ENCODE data around the gene ST8SIA5. TPM values are rescaled to one million over a fixed set of nuclear protein-coding genes. Genes with fewer than 3 reads are reported as not detected.
"Not testable (repeated sequence)": the region's sequence is repeated elsewhere in the genome, so short reads cannot be mapped to it uniquely, and the experiment has no call there.

Gene ST8SIA5
- 1 to 10 TPM; 3.3 to 7.6 TPM for total RNA-seq
- 10 to 100 TPM; 24.6 to 26.6 TPM for polyA plus RNA-seq (ENCODE audit: insufficient read length in 2 of 2)
- long read RNA-seq, donor 1, partial matches to known transcripts: 0 of 2 reads
- long read RNA-seq, donor 1, other reads (novel, unspliced or antisense): 0 of 2 reads
- long read RNA-seq, donor 2, partial matches to known transcripts: 0 of 2 reads
- long read RNA-seq, donor 2, other reads (novel, unspliced or antisense): 0 of 2 reads
- long read RNA-seq, donor 3: 0 reads
- long read RNA-seq, donor 4: 0 reads

GRCh38 chr18:46756559-46757201, at the start of gene ST8SIA5:
Gene ST8SIA5 (minus strand): TSS chr18:46757053. CDS start chr18:46756508, 545 bp downstream.
- DNase-seq (ENCODE audit: low read depth in 4 of 6, low spot score in 6 of 6): peak in 2 of 6 donors; percentile 64 to 81
- under 1% methylated on average over 74 of the region's 74 CpGs for WGBS (ENCODE audit: insufficient coverage)
- Histone ChIP-seq H3K27ac (ENCODE audit: low read depth, low read length) (peak within 1 kb of the TSS; percentile 25), H3K27me3 (ENCODE audit: control insufficient read depth, insufficient read depth, low read length) (peaks cover 16% of the 10 kb centered on the region), H3K36me3 (ENCODE audit: control insufficient read depth, insufficient read depth, low read length) (no peaks in the 10 kb centered on the region), H3K4me1 (ENCODE audit: control insufficient read depth, insufficient read depth, low read length) (peaks cover 23% of the 10 kb centered on the region), H3K4me3 (ENCODE audit: low read depth, low read length) (peak within 1 kb of the TSS; percentile 48), H3K9me3 (ENCODE audit: control insufficient read depth, insufficient read depth, low read length) (no peaks in the 10 kb centered on the region)

- not testable (repeated sequence) for H3K4me1 ChIP-seq (ENCODE audit: control insufficient read depth, insufficient read depth, low read length); H3K27me3 ChIP-seq (ENCODE audit: control insufficient read depth, insufficient read depth, low read length); H3K36me3 ChIP-seq (ENCODE audit: control insufficient read depth, insufficient read depth, low read length); H3K27ac ChIP-seq (ENCODE audit: low read depth, low read length); DNase-seq (ENCODE audit: low read depth in 4 of 6, low spot score in 6 of 6); H3K9me3 ChIP-seq (ENCODE audit: control insufficient read depth, insufficient read depth, low read length); H3K4me3 ChIP-seq (ENCODE audit: low read depth, low read length)
- WGBS (ENCODE audit: insufficient coverage): no CpG with 5 or more reads among the region's 6 CpGs
These were observed 39.1 kb upstream of the ST8SIA5 start for GRCh38 chr18:46795945-46796344.

- Histone ChIP-seq H3K27me3 (ENCODE audit: control insufficient read depth, insufficient read depth, low read length) (no peaks in the 10 kb centered on the region), H3K4me1 (ENCODE audit: control insufficient read depth, insufficient read depth, low read length) (no peaks in the 10 kb centered on the region), H3K9me3 (ENCODE audit: control insufficient read depth, insufficient read depth, low read length) (no peaks in the 10 kb centered on the region), H3K4me3 (ENCODE audit: low read depth, low read length) (no peak overlapping the region), H3K27ac (ENCODE audit: low read depth, low read length) (no peak overlapping the region), H3K36me3 (ENCODE audit: control insufficient read depth, insufficient read depth, low read length) (no peaks in the 10 kb centered on the region)
- DNase-seq (ENCODE audit: low read depth in 4 of 6, low spot score in 6 of 6): no peak
- WGBS (ENCODE audit: insufficient coverage): no CpG with 5 or more reads among the region's 1 CpG
These were observed 37.8 kb upstream of the ST8SIA5 start for GRCh38 chr18:46794607-46795006.

- H3K36me3 ChIP-seq (ENCODE audit: control insufficient read depth, insufficient read depth, low read length): no peaks in the 10 kb centered on the region
- WGBS (ENCODE audit: insufficient coverage): no CpG with 5 or more reads among the region's 3 CpGs
These were observed 36.7 kb upstream of the ST8SIA5 start for GRCh38 chr18:46793565-46793964.

GRCh38 chr18:46789088-46789487, 32.2 kb upstream of the ST8SIA5 start:
- WGBS (ENCODE audit: insufficient coverage): 93% methylated on average over 4 of the region's 4 CpGs
- no peak for DNase-seq (ENCODE audit: low read depth in 4 of 6, low spot score in 6 of 6)
- H3K9me3 ChIP-seq (ENCODE audit: control insufficient read depth, insufficient read depth, low read length): peaks cover 4% of the 10 kb centered on the region
- H3K4me3 ChIP-seq (ENCODE audit: low read depth, low read length): no peak overlapping the region
- H3K4me1 ChIP-seq (ENCODE audit: control insufficient read depth, insufficient read depth, low read length): no peaks in the 10 kb centered on the region
- no peak overlapping the region for H3K27ac ChIP-seq (ENCODE audit: low read depth, low read length)
- H3K27me3 ChIP-seq (ENCODE audit: control insufficient read depth, insufficient read depth, low read length): no peaks in the 10 kb centered on the region
- H3K36me3 ChIP-seq (ENCODE audit: control insufficient read depth, insufficient read depth, low read length): no peaks in the 10 kb centered on the region

More at GRCh38 chr18:46793565-46793964, 36.7 kb upstream of the ST8SIA5 start:
- Histone ChIP-seq H3K27ac (ENCODE audit: low read depth, low read length) (no peak overlapping the region), H3K27me3 (ENCODE audit: control insufficient read depth, insufficient read depth, low read length) (no peaks in the 10 kb centered on the region), H3K4me1 (ENCODE audit: control insufficient read depth, insufficient read depth, low read length) (no peaks in the 10 kb centered on the region), H3K4me3 (ENCODE audit: low read depth, low read length) (no peak overlapping the region), H3K9me3 (ENCODE audit: control insufficient read depth, insufficient read depth, low read length) (no peaks in the 10 kb centered on the region)
- no peak for DNase-seq (ENCODE audit: low read depth in 4 of 6, low spot score in 6 of 6)

- Histone ChIP-seq H3K27ac (ENCODE audit: low read depth, low read length) (no peak overlapping the region), H3K4me3 (ENCODE audit: low read depth, low read length) (no peak overlapping the region), H3K4me1 (ENCODE audit: control insufficient read depth, insufficient read depth, low read length) (no peaks in the 10 kb centered on the region), H3K27me3 (ENCODE audit: control insufficient read depth, insufficient read depth, low read length) (no peaks in the 10 kb centered on the region), H3K36me3 (ENCODE audit: control insufficient read depth, insufficient read depth, low read length) (no peaks in the 10 kb centered on the region), H3K9me3 (ENCODE audit: control insufficient read depth, insufficient read depth, low read length) (peaks cover 4% of the 10 kb centered on the region)
- DNase-seq (ENCODE audit: low read depth in 4 of 6, low spot score in 6 of 6): peak in 1 of 6 donors; percentile 6
- WGBS (ENCODE audit: insufficient coverage): 64% methylated on average over 3 of the region's 3 CpGs
These were observed 30.8 kb upstream of the ST8SIA5 start for GRCh38 chr18:46787674-46788073.

- 81% methylated on average over 5 of the region's 5 CpGs for WGBS (ENCODE audit: insufficient coverage)
- H3K36me3 ChIP-seq (ENCODE audit: control insufficient read depth, insufficient read depth, low read length): no peaks in the 10 kb centered on the region
- no peak overlapping the region for H3K27ac ChIP-seq (ENCODE audit: low read depth, low read length)
- DNase-seq (ENCODE audit: low read depth in 4 of 6, low spot score in 6 of 6): no peak
- H3K4me1 ChIP-seq (ENCODE audit: control insufficient read depth, insufficient read depth, low read length): peaks cover 11% of the 10 kb centered on the region
- H3K4me3 ChIP-seq (ENCODE audit: low read depth, low read length): no peak overlapping the region
- no peaks in the 10 kb centered on the region for H3K9me3 ChIP-seq (ENCODE audit: control insufficient read depth, insufficient read depth, low read length)
- no peaks in the 10 kb centered on the region for H3K27me3 ChIP-seq (ENCODE audit: control insufficient read depth, insufficient read depth, low read length)
These were observed 15.5 kb upstream of the ST8SIA5 start for GRCh38 chr18:46772357-46772756.

- H3K36me3 ChIP-seq (ENCODE audit: control insufficient read depth, insufficient read depth, low read length): no peaks in the 10 kb centered on the region
- H3K27me3 ChIP-seq (ENCODE audit: control insufficient read depth, insufficient read depth, low read length): no peaks in the 10 kb centered on the region
- no peak overlapping the region for H3K4me3 ChIP-seq (ENCODE audit: low read depth, low read length)
- peaks cover 11% of the 10 kb centered on the region for H3K4me1 ChIP-seq (ENCODE audit: control insufficient read depth, insufficient read depth, low read length)
- no peaks in the 10 kb centered on the region for H3K9me3 ChIP-seq (ENCODE audit: control insufficient read depth, insufficient read depth, low read length)
- peak in 3 of 6 donors; percentile 57 to 91 (median 90) for DNase-seq (ENCODE audit: low read depth in 4 of 6, low spot score in 6 of 6)
- peak overlapping the region; percentile 29 for H3K27ac ChIP-seq (ENCODE audit: low read depth, low read length)
- WGBS (ENCODE audit: insufficient coverage): 14% methylated on average over 2 of the region's 3 CpGs
These were observed 14.3 kb upstream of the ST8SIA5 start for GRCh38 chr18:46771141-46771540.

- no peaks in the 10 kb centered on the region for H3K9me3 ChIP-seq (ENCODE audit: control insufficient read depth, insufficient read depth, low read length)
- no CpG with 5 or more reads among the region's 2 CpGs for WGBS (ENCODE audit: insufficient coverage)
- peak overlapping the region; percentile 29 for H3K27ac ChIP-seq (ENCODE audit: low read depth, low read length)
These were observed 13.9 kb upstream of the ST8SIA5 start for GRCh38 chr18:46770708-46771107.

More at GRCh38 chr18:46770708-46771107, 13.9 kb upstream of the ST8SIA5 start:
- no peak for DNase-seq (ENCODE audit: low read depth in 4 of 6, low spot score in 6 of 6)
- Histone ChIP-seq H3K4me3 (ENCODE audit: low read depth, low read length) (no peak overlapping the region), H3K36me3 (ENCODE audit: control insufficient read depth, insufficient read depth, low read length) (no peaks in the 10 kb centered on the region), H3K4me1 (ENCODE audit: control insufficient read depth, insufficient read depth, low read length) (peaks cover 11% of the 10 kb centered on the region), H3K27me3 (ENCODE audit: control insufficient read depth, insufficient read depth, low read length) (no peaks in the 10 kb centered on the region)
